GM19238 (cell line): Measurements from ENCODE around the gene SPAM1.
"Not testable (repeated sequence)": the region's sequence is repeated elsewhere in the genome, so short reads cannot be mapped to it uniquely, and the experiment has no call there.

ENCODE experiments used
- DNase-seq: peaks from one replicate; pipeline ENCODE4 v3.0.0; 2011; ENCODE audit warnings: low spot score; ENCODE audit not compliant: insufficient read length

The SPAM1 gene

DNA sequence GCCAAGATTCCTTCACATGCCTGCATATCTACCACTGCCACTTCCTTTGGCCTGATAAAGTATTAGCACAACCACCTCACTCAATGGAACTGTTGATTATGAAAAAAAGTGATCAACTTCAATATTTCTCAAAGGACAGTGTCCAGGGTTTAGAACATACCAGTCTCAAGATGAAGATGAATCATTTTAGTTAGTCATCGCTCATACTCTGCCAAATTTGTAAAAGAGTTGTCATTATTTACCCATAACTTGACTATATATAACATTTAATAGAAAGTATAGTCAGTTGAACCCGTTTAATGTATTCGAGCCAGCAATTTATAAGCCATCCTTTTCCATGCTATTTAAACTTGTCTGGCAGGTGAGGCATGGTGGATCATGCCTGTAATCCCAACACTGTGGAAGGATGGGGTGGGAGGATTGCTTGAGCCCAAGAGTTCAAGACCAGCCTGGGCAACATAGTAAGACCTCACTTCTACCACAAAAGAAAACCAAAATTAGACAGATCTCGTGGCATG is 33.2 kb downstream of the SPAM1 start:
- DNase-seq, result no peak

DNA sequence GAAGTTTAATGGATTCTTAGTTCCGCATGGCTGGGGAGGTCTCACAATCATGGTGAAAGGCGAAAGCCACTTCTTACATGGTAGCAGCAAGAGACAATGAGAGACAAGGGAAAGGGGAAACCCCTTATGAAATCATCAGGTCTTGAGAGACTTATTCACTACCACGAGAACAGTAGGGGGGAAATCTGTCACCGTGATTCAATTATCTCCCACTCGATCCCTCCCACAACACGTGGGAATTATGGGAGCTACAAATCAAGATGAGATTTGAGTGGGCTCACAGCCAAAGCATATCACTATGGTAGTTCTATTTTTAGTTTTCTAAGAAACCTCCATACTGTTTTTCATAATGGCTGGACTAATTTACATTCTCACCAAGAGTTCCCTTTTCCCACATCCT is 36.7 kb downstream of the SPAM1 start:
- DNase-seq, result no peak

DNA sequence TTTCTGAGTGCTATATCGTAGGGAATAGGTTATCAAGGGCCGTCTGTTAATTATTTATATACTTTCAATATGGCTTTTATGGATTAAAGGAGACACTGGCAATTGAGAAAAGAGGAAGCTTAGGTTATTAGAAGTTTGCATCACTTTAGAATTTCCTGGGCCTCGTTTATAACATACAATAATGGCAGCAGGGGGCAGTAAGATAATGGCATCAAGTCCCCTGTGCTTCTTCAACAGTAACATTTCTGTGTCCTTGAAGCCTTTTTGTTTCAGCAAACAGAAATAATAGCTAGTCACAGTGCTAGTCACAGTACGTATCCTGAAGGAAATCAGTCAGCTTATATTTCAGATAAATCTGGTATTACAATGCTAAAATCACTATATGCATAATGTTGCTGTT is 41.9 kb downstream of the SPAM1 start:
- no peak for DNase-seq

DNA sequence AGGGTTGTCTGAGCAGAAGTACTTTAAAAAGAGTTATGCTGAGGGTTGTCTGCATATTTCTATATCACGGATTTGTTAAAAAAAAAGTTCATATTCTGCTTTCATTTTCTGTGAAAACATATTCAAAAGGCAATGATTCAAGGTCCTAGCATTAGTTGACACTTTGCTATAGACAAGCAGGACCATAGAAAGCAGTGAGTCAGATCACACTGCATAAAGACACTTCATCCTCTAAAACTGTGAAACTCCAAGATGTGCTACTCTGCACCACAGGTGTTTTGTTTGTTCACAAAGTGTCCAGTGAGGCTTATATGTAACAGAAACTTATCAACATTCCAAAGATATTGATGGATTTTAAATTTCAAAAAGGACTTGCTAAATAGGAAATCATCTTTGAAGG is 47.0 kb downstream of the SPAM1 start:
- DNase-seq, result no peak

DNA sequence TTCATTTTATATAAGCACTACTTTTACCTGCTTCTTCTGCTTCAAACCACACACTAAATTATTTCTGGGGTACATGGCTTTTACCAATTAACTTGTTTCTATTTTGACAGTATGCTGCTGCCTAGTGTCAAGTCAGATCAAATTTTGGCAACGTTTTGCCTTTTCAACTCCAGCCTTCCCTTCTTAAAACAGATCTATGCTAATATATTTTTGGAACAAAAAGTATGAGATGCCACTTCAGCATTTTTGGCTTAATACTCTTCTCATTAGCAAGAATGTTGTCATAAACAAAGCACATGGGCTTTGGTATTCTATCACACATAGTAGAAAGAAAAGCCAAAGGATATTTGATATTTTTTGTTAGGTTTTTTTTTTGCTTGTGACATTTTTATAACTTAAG is 47.8 kb downstream of the SPAM1 start:
- no peak for DNase-seq

DNA sequence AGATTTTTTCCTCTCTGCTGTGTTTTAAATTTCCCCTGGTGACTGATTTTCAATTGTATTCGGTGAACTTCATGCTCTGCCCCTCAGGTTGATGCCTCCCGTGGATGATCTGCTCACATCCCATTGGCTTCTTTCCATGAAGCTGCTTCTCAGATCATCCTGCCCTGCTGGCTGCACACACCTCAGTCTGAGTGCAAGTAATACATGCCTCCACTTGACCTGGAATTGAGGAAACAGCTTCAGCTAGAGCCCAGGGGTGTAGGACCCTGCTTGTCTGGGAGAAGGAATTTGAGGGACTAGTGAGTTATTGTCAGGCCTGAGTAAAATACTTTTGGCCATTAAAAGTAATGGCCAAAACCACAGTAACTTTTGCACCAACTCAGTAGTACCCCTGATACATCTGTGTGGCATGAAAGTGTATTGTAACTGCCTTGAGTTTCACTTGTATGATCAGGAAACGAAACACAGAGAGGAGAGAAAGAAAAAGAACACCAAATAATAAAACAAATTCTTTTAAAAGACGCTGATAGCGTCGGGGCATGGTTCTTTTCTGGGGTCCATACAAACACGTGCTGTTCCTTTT is 49.4 kb downstream of the SPAM1 start:
- DNase-seq, result no peak

DNA sequence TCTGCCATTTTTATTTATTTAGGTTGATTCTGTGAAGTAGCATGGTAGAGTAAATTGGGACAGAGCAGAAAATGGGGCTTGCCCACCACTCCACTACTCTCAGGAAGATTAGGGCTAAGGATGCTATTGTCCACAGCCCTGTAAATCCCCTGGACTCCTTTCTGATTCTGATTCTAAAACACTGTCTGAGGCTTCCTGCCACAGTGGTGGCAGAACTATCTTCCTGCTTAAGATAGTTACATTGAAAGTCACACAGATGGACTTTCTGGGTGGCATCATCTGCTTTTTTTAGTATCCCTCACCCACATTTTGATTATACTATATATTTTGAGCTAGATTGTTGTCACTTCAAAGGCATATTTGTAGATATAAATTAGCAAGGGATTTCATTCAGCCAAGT is 50.0 kb downstream of the SPAM1 start:
- DNase-seq, result no peak

DNA sequence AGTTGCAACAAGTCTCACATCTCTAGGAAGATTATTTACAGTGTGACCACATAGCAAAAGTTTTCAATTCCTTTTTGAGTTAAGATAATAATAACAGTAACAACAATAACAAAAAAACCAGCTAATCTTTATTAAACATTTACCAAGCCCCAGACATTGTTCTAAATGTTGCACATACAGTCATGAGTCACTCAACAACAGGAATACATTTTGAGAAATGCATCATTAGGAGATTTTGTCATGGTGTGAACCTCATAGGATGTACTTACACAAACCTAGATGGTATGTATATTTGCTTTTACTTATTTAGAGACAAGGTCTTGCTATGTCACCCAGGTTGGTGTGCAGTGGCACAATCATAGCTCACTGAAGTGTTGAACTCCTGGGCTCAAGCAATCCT is 52.0 kb downstream of the SPAM1 start:
- DNase-seq, result no peak

DNA sequence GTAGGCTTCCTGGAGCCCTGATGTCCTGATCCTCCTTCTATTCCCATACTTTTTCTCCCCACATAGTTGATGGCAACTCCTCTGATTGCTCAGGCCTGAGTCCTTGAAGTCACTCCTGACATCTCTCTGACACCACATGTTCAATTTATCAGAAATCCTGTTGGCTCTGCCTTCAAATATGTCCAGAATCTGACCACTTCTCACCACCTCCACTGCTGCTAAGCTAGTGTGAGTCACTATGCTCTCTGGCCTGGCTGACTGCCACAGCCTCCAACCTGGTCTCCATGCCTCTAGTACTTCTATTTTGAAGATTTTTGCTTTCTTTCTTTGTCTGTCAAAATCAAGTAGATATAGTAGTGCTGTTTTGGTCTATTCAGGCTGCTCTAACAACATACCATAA is 54.8 kb downstream of the SPAM1 start:
- no peak for DNase-seq

DNA sequence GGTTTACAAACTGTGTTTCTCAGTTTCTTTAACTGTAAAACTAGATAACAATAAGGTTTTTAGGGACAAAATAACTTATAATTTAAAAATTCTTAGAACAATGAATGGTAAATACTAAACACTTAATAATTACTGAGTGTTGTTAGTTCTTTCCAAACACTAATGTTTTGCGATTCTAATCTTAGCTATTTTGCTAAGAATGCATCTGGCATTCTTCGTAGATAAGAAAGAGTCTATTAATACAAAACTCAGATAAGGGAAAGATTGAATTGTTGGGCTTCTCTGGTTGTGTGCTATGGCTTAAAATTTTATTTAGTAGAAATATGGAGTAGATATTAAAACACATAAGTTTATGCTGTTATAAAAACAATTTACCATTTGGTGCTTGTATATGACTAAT is 62.4 kb downstream of the SPAM1 start:
- no peak for DNase-seq

DNA sequence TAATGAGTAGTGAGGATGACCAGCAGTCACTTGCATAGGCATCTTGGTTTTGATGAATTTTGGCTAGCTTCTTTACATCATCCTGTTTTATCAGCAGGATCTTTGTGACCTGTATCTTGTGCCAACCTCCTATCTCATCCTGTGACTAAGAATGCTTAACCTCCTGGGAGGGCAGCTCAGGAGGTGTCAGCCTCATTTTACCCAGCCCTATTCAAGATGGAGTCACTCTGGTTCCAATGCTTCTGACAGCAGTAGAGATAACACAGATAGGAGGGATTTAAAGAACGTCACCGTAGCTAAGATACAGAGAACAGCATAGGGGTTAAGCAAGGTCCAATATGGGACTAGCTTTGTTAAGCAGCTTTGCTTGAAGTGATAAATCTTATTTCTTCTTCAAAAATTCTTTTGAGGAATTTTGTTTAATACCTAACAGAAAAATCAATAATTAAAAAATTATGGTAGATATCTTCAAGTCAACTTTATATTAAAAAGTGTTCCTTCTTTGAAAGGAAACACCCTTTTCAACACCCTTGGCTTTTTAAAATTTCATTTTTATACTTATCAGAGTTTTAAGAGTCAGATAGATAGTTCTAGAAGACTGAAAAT is 68.0 kb downstream of the SPAM1 start:
- no peak for DNase-seq

DNA sequence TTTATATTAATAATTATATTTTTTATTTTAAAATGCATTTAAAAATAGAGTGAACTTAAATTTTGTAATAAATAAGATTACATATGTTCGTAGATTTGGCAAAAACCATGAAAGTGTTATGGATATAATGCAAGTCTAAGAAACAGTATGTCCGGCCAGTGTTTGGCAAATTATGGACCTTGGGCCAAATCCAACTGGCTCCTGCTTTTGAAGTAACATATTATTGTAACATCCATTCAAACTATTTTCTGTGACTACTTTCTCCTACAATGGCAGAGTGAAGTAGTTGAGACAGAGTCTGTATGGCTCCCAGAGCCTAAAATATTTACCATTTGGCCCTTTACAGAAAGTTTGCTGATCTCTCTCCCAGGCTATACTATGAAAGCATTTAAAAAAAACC is 69.0 kb downstream of the SPAM1 start:
- no peak for DNase-seq

DNA sequence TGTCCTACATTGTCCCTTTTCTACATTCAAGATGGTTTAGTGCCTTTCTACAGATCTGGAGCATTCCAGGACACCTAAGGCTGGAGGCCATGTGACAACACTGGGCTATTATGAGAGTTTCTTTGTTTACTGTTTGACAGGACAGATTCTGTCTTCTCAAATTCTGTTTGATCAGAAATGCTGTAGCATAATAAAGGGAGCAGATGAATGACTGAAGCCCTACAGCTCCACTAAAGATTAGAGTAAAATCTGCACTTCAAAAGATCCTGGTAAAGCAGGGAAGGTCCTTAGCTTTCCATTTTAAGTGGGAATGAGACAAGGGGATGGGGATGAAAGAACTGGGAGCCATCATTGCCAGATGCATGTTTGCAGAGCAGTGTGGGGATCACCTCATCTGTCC is 69.4 kb downstream of the SPAM1 start:
- no peak for DNase-seq

DNA sequence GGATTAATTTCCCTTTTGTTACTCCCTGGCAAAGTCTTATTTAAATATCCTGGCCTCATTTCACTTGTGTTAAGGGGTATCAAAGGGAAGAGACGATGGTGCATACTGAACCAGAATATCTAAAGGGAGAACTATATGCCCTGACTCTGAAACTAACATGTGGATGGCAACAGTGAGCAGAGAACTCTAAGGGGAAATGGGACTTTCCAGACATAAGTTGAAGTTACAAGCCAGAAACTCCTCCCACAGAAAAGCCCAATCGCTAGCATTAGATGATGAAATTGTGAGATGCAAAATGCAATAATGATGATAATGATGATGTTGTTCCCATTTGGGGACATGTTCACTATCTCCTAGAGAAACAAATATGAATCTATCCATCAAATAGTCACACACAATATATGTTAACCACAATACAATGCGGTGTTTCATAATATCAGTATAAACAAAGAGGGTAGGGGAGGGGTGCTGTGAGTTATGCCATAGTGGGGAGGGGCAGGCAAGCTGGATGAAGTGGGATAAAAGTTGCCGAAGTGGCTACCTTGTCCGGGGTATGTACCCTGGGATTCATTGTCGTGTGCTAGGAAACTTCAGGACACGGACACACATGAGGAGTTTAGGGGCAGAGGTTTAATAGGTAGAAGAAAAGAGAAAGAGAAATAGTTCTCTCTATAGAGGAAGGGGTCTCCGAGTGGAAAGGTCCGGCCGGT is 70.7 kb downstream of the SPAM1 start:
- DNase-seq, result no peak

DNA sequence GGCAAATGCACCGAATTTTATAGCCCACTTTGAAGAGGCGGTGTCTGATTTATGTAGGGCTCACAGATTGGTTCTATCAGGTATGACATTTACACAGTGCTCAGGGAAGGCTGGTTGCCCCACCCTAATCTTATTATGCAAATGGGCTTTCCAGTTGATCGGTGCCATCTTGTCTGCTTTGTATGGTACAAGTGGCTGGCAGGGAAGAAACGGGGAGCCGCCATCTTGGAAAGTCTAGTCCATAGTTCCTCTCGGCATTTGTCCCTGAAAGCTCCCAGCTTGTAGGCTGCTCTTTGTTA is 71.2 kb downstream of the SPAM1 start:
- no peak for DNase-seq

DNA sequence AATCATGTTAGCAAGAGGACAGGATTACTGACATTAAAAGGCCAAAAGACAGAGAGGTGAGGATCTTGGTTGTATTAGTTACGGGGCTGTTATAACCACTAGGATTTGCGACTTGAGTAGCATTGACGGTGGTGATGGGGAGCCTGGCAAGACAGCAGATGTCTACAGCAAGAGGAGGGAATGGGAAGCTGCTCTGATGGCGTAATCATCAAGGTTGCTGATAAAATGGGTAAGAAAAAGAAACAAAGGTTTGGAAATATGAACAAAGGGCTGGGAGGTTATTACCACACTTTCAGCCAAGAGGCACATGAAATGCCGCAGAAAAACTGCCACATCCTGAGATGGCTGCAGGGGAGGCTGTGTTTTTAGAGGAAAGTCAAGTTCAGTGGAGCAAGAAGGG is 73.9 kb downstream of the SPAM1 start:
- no peak for DNase-seq

DNA sequence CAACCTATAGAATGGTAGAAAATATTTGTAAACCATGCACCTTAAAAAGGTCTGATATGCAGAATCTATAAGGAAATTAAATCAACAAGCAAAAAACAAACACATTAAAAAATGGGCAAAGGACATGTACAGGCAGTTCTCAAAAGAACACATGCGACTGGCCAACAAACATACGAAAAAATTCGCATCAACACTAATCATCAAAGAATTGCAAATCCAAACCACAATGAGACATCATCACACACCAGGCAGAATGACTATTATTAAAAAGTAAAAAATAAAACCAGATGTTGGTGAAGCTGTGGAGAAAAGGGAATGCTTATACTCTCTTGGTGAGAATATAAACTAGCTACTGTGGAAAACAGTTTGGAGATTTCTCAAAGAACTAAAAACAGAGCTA is 74.7 kb downstream of the SPAM1 start:
- DNase-seq, result no peak

DNA sequence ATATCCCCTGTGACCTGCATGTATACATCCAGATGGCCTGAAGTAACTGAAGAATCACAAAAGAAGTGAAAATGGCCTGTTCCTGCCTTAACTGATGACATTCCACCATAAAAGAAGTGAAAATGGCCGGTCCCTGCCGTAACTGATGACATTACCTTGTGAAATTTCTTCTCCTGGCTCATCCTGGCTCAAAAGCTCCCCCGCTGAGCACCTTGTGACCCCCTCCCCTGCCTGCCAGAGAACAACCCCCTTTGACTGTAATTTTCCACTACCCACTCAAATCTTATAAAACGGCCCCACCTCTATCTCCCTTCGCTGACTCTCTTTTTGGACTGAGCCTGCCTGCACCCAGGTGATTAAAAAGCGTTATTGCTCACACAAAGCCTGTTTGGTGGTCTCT is 83.3 kb downstream of the SPAM1 start:
- DNase-seq, result not testable (repeated sequence)

DNA sequence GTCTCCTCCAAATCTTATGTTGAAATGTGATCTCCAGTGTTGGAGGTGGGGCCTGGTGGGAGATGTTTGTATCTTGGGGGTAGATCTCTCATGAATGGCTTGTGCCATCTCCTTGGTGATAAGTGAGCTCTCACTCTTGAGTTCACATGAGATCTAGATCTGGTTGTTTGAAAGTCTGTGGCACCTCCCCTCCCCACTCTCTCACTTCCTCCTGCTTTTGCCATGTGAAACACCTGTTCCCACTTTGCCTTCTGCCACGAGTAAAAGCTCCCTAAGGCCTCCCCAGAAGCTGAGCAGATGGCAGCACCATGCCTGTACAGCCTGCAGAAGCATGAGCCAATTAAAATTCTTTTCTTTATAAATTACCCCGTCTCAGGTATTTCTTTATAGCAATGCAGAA is 84.3 kb downstream of the SPAM1 start:
- DNase-seq, result no peak
